Cardiac muscle cell (in vitro differentiated cells and primary cell): ENCODE measurements around the gene ROBO2. TPM values are rescaled to one million over a fixed set of nuclear protein-coding genes. Genes with fewer than 3 reads are reported as not detected.

Source experiments
- DNase-seq, 2 donors: peaks; one replicate each; pipeline versions ENCODE4 v3.0.0 to v3.0.0-alpha.2; 2010 to 2017; ENCODE audit warnings: low read depth in 1 of 2, low spot score in 1 of 2
- H3K27ac ChIP-seq: fragments of 200-600 bp; sonication (generic); 2 replicates; pipeline ENCODE4 v1.5.1; 2016
- H3K27me3 ChIP-seq: fragments of 200-600 bp; sonication (generic); 2 replicates; pipeline ENCODE4 v1.6.0; 2016; ENCODE audit warnings: control low read depth
- H3K36me3 ChIP-seq: fragments of 200-600 bp; sonication (generic); 2 replicates; pipeline ENCODE4 v1.5.1; 2016; ENCODE audit warnings: control low read depth
- H3K4me1 ChIP-seq: fragments of 200-600 bp; sonication (generic); 2 replicates; pipeline ENCODE4 v1.8.1; 2017; ENCODE audit warnings: low read depth, mild to moderate bottlenecking, mixed run types
- H3K4me3 ChIP-seq: fragments of 200-600 bp; sonication (generic); 2 replicates; pipeline ENCODE4 v1.5.1; 2016; ENCODE audit warnings: mild to moderate bottlenecking
- H3K9me3 ChIP-seq: fragments of 200-600 bp; sonication (generic); 2 replicates; pipeline ENCODE4 v1.5.1; 2017; ENCODE audit warnings: low read depth, mild to moderate bottlenecking, control low read depth
- polyA plus RNA-seq: library from polyadenylated mRNA; unstranded; fragments of >200 nt; fragmentation: Nextera tagmentation; extraction: Ambion mirVana; gene quantifications from 2 replicates; pipeline ENCODE4 v1.2.1, GENCODE V29; 2016
- total RNA-seq: library from RNA; depleted of rRNA; stranded (reverse); fragments of >200 nt; gene quantifications from 2 replicates; pipeline ENCODE4 v1.2.3, GENCODE V29; 2016
- TF ChIP-seq, protein P1 (sequence below): IDR thresholded peaks from 2 replicates; pipeline ENCODE4 v1.5.1; 2012; ENCODE audit warnings: low read depth, mild to moderate bottlenecking, low read length

Gene ROBO2
- total and polyA plus RNA-seq, 2 experiments from 2014 or later = 13.5 to 39.4 TPM

DNA sequence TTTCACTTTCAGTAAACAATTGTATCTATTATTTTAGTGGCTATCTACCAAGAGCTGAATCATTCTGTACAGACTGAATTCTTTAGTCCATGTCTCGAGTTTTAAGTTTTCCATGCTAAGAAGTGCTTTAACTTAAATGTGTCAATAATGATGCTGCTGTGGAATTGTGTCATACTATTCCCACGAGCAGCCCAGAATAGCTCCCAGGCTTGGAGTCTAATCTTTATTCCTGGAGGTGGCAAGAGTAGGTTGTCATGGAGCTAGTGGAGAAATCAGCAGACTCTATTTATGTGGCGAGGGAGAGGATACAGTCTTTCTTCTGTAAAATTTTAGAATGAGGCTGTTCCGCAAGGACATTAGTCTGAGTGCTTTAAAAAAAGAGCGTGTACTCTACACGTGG is 207.2 kb downstream of the ROBO2 start:
- DNase-seq = peak in 1 of 2 donors; percentile 59
- Histone ChIP-seq H3K27me3 (no peaks in the 10 kb centered on the region), H3K27ac (peak overlapping the region; percentile 85), H3K9me3 (no peaks in the 10 kb centered on the region), H3K4me1 (peaks cover 17% of the 10 kb centered on the region), H3K4me3 (no peak overlapping the region), H3K36me3 (no peaks in the 10 kb centered on the region)
- TF ChIP-seq, protein P1, sequence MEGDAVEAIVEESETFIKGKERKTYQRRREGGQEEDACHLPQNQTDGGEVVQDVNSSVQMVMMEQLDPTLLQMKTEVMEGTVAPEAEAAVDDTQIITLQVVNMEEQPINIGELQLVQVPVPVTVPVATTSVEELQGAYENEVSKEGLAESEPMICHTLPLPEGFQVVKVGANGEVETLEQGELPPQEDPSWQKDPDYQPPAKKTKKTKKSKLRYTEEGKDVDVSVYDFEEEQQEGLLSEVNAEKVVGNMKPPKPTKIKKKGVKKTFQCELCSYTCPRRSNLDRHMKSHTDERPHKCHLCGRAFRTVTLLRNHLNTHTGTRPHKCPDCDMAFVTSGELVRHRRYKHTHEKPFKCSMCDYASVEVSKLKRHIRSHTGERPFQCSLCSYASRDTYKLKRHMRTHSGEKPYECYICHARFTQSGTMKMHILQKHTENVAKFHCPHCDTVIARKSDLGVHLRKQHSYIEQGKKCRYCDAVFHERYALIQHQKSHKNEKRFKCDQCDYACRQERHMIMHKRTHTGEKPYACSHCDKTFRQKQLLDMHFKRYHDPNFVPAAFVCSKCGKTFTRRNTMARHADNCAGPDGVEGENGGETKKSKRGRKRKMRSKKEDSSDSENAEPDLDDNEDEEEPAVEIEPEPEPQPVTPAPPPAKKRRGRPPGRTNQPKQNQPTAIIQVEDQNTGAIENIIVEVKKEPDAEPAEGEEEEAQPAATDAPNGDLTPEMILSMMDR = no peak

DNA sequence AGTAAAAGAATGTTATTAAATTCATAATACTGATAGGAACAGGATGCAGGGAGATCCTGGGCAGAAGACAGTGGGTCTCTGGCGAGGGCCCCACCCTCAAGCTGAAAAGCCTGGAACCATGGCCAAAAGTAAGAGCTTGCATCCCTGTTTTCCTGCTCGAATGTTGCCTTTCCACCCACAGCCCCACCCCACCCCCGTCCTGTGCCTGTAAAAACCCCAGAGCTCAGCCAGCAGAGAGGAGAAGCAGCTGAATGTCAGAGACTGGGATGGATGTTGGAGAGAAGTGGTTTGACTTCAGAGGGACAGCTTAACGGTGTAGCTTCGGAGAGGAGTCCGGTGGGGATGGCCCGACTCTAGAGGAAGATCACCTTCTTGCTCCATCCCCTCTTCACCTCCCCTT is 207.9 kb downstream of the ROBO2 start:
- Histone ChIP-seq H3K27me3 (no peaks in the 10 kb centered on the region), H3K9me3 (no peaks in the 10 kb centered on the region), H3K27ac (peak overlapping the region; percentile 85), H3K4me1 (peaks cover 17% of the 10 kb centered on the region), H3K36me3 (no peaks in the 10 kb centered on the region), H3K4me3 (no peak overlapping the region)
- DNase-seq = no peak
- TF ChIP-seq, protein P1 = no peak

DNA sequence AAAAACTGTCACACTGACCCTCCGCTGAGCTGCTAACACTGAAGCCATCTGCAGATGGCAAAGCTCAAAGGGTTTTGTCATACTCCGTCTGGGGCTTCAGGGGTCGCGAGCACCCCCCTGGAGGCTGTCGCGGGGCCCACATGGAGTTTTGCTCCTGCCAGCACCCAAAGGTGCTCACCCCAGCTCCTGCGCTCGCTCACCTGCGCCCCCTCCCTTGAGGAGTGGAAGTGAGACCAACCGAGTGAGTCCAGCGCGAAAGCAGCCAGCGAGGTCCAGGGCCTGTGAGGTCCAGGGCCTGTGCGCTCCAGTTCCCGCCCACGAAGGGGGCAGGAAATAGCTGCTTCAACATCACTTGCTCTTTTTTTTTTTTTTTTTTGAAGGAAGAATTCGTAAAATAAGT is 208.5 kb downstream of the ROBO2 start:
- H3K27ac ChIP-seq = peak overlapping the region; percentile 85
- TF ChIP-seq, protein P1 = no peak
- no peaks in the 10 kb centered on the region for H3K9me3 ChIP-seq
- DNase-seq = no peak
- H3K27me3 ChIP-seq = no peaks in the 10 kb centered on the region
- H3K4me3 ChIP-seq = no peak overlapping the region
- peaks cover 17% of the 10 kb centered on the region for H3K4me1 ChIP-seq
- H3K36me3 ChIP-seq = no peaks in the 10 kb centered on the region

DNA sequence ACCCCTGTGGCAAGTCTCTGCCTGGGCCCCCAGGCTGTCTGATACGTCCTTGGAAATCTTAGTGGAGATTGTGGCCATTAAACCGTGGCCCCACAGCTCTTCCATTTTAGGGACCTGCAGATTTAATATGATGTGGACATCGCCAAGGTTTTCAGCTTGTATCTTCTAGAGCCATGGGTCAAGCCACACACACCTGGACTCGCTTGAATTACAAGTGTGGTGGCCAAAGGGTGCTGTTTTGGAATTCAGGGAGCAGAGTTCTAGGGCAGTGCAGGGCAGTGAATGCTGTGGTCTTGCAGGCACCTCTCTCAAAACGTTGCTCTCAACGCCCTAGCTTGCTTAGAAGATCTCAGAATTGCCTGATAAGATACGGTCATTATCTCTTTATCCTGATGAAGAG is 211.2 kb downstream of the ROBO2 start:
- H3K27ac ChIP-seq = no peak overlapping the region
- H3K27me3 ChIP-seq = no peaks in the 10 kb centered on the region
- no peaks in the 10 kb centered on the region for H3K9me3 ChIP-seq
- DNase-seq = no peak
- H3K4me1 ChIP-seq = peaks cover 17% of the 10 kb centered on the region
- no peaks in the 10 kb centered on the region for H3K36me3 ChIP-seq
- TF ChIP-seq, protein P1 = no peak
- no peak overlapping the region for H3K4me3 ChIP-seq

DNA sequence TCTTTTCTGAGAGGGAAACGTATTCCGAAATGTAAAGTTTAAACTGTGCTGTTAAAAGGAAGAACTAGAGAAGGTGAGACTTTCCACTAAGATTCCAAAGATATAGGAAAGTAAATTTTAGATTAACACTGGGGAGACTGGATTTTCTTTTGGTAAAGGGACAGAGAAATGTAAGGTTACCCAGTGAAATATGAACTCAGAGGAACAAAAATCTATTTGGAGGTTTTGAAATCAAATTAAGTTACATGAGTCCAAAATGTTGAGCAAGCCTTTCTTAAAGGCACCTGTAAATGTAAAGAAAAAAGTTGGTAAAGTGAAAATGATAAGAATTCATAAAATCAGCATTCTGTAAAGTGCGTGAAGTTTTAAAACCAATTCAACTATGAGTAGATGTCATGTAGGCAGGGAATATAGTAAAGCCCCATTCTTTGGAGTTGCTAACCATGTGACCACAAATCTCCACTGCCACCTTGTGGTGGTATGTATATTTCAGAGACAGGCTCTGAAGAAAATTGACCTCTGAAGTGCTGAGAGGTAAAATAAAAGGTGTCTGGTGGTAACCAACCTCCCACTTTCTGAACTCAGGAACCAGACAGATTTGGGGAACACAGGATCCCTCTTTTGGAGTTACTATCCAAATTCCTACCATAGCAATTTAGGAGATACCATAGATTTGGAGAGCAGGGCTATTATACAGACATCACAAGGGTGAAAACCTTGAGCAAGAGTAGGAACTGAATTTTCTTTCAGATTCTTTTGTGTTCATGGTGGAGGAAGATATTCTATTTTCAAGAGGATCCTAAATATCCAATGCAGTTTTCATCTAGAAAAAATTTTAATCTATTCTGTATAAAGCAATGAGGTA is 215.3 kb downstream of the ROBO2 start:
- TF ChIP-seq, protein P1 = peak; percentile 63
- no peaks in the 10 kb centered on the region for H3K27me3 ChIP-seq
- no peaks in the 10 kb centered on the region for H3K36me3 ChIP-seq
- no peaks in the 10 kb centered on the region for H3K4me1 ChIP-seq
- no peak overlapping the region for H3K27ac ChIP-seq
- no peaks in the 10 kb centered on the region for H3K9me3 ChIP-seq
- DNase-seq = peak; percentile 60 to 75
- H3K4me3 ChIP-seq = no peak overlapping the region
